ENCODE results near the gene ROR1.

DNA sequence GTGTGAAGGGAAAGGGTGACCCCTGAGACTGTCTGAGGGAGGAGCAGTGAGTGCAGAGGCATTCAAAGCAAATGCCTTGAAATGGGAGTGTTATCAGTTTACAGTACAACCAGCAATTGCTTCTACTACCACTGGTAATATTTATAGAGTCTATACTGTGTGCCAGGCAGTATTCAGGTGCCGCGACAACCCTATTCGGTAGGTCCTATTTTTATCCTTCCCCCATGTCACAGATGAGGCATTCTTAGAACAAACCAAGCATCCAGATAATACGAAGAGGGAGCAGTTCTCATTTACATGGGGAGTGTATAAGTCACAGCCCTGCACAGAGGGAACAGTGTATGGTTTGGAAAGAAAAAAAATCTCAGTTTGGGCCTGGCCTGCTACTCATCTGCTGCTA lies 18.3 kb downstream of the ROR1 start:
- TF ChIP-seq POLR2A (IDR thresholded peaks at IDR 0.05): no peak
- TF ChIP-seq, protein P1, sequence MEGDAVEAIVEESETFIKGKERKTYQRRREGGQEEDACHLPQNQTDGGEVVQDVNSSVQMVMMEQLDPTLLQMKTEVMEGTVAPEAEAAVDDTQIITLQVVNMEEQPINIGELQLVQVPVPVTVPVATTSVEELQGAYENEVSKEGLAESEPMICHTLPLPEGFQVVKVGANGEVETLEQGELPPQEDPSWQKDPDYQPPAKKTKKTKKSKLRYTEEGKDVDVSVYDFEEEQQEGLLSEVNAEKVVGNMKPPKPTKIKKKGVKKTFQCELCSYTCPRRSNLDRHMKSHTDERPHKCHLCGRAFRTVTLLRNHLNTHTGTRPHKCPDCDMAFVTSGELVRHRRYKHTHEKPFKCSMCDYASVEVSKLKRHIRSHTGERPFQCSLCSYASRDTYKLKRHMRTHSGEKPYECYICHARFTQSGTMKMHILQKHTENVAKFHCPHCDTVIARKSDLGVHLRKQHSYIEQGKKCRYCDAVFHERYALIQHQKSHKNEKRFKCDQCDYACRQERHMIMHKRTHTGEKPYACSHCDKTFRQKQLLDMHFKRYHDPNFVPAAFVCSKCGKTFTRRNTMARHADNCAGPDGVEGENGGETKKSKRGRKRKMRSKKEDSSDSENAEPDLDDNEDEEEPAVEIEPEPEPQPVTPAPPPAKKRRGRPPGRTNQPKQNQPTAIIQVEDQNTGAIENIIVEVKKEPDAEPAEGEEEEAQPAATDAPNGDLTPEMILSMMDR (IDR thresholded peaks at IDR 0.05): no peak
- TF ChIP-seq EP300 (IDR thresholded peaks at IDR 0.05): no peak
